ENCODE results near the gene NPM1.

DNA sequence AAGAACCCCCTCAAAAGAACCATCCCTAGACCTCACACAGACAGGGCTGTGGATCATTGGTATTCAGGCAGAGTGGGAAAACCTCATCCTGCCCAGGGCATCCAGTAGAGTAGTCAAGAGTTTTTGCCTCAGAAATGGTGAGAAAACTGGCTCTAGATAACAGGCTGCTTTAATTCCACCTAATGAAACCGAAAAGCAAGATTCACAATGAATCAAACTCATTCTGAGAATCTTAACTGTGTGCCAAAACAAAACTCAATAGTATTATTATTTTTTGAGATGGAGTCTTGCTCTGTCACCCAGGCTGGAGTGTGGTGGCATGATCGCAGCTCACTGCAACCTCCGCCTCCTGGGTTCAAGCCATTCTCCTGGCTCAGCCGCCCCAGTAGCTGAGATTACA is 17.8 kb upstream of the NPM1 start:
- TF ChIP-seq MYC (IDR thresholded peaks at IDR 0.05; ENCODE audit: low read depth, low read length) (no peak), POLR2A (IDR thresholded peaks at IDR 0.05; ENCODE audit: extremely low read depth, insufficient read length) (no peak)
- TF ChIP-seq, protein P1, sequence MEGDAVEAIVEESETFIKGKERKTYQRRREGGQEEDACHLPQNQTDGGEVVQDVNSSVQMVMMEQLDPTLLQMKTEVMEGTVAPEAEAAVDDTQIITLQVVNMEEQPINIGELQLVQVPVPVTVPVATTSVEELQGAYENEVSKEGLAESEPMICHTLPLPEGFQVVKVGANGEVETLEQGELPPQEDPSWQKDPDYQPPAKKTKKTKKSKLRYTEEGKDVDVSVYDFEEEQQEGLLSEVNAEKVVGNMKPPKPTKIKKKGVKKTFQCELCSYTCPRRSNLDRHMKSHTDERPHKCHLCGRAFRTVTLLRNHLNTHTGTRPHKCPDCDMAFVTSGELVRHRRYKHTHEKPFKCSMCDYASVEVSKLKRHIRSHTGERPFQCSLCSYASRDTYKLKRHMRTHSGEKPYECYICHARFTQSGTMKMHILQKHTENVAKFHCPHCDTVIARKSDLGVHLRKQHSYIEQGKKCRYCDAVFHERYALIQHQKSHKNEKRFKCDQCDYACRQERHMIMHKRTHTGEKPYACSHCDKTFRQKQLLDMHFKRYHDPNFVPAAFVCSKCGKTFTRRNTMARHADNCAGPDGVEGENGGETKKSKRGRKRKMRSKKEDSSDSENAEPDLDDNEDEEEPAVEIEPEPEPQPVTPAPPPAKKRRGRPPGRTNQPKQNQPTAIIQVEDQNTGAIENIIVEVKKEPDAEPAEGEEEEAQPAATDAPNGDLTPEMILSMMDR (IDR thresholded peaks at IDR 0.05; ENCODE audit: low read depth, low read length), result no peak
- TF ChIP-seq, protein P2, sequence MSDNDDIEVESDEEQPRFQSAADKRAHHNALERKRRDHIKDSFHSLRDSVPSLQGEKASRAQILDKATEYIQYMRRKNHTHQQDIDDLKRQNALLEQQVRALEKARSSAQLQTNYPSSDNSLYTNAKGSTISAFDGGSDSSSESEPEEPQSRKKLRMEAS (IDR thresholded peaks at IDR 0.05; ENCODE audit: low read depth, low read length), result no peak
